ENCODE results near the gene TPM2. TPM values are rescaled to one million over a fixed set of nuclear protein-coding genes. Genes with fewer than 3 reads are reported as not detected.

TPM2 gene
- total RNA-seq = 53.1 and 157 TPM in 2 replicates

DNA sequence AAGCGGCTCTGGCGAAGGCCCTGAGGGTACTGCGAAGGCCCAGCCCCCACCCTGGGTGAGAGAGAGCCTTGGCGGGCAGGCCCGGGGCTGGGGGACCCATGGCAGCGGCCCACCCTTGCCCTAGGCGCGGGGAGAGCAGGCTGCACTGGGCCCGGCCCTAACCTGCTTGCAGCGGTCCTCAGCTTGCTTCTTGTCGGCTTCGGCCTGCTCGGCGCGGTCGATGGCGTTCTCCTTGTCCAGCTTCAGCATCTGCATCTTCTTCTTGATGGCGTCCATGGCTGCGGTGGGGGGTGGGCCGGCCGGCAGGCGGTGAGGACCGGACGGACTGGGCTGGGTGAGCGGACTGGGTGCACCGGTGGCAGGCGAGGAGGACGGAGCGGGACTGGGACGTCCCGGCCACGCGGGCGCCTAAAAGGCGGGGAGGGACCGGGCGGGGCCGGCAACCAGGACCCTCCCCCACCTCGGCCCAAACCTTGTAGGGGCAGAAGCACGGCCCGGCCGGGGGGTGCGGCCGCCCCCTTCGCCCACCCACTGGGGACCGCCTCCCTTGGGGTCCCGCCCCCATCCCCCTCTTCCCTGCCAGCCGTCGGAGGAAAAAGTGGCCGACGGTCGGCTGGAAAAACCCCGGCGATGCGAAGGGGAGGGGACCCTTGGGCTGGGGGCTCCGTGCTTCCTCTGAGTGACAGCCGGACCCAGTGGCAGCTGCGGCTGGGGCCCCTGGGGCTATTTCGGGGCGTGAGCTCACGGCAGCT is at the start of gene TPM2:
TPM2 (minus strand) TSS at position 384 of the 752 bp plus-strand sequence; CDS start at position 276, 108 bp downstream.

DNA sequence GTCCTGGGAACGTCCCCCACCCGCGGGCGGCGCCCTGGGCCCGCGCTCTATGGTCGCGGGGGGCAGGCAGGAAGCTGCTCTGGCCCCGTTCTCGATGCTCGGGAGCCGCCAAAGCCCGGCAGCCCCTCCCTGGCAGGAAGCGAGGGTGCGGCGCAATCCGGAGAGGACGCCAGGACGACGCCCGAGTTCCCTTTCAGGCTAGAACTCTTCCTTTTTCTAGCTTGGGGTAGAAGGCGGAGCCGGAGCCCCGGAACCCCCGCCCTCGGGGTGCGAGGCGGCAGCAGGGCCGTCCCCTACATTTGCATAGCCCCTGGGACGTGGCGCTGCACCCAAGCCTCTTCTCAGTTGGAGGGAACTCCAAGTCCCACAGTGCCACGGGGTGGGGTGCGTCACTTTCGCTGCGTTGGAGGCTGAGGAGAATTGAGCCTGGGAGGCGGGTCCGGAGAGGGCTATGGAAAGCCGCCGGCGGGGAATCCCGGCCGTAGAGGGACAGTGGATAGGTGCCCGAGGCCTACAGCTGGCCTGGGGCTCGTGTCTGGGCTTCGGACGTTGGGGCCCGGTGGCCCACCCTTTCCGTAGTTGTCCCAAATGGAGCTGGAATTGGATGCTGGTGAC is 42.6 kb upstream of the TPM2 start, which contains the start of the genes CREB3 and TLN1:
CREB3 (plus strand) TSS at position 482 of the 615 bp plus-strand sequence; CDS start at position 589, 107 bp downstream.
TLN1 (minus strand) TSS at position 11 of the 615 bp plus-strand sequence. CDS start 6,501 bp downstream, outside the sequence.

DNA sequence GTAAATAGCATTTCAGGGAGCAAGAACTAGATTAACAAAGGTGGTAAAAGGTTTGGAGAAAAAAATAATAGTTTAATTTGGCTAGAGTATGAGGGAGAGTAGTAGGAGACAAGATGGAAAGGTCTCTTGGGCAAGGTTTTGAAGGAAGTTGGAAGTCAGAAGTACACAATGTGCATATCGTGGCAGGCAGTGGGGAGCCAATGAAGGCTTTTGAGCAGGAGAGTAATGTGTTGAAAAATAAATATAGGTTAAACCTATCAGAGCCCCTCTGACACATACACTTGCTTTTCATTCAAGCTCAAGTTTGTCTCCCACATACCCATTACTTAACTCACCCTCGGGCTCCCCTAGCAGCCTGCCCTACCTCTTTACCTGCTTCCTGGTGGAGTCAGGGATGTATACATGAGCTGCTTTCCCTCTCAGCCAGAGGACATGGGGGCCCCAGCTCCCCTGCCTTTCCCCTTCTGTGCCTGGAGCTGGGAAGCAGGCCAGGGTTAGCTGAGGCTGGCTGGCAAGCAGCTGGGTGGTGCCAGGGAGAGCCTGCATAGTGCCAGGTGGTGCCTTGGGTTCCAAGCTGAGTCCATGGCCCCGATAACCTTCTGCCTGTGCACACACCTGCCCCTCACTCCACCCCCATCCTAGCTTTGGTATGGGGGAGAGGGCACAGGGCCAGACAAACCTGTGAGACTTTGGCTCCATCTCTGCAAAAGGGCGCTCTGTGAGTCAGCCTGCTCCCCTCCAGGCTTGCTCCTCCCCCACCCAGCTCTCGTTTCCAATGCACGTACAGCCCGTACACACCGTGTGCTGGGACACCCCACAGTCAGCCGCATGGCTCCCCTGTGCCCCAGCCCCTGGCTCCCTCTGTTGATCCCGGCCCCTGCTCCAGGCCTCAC is 16.3 kb downstream of the TPM2 start, which contains the start of gene CA9:
CA9 (plus strand) TSS at position 797 of the 893 bp plus-strand sequence; CDS start at position 829, 32 bp downstream.

DNA sequence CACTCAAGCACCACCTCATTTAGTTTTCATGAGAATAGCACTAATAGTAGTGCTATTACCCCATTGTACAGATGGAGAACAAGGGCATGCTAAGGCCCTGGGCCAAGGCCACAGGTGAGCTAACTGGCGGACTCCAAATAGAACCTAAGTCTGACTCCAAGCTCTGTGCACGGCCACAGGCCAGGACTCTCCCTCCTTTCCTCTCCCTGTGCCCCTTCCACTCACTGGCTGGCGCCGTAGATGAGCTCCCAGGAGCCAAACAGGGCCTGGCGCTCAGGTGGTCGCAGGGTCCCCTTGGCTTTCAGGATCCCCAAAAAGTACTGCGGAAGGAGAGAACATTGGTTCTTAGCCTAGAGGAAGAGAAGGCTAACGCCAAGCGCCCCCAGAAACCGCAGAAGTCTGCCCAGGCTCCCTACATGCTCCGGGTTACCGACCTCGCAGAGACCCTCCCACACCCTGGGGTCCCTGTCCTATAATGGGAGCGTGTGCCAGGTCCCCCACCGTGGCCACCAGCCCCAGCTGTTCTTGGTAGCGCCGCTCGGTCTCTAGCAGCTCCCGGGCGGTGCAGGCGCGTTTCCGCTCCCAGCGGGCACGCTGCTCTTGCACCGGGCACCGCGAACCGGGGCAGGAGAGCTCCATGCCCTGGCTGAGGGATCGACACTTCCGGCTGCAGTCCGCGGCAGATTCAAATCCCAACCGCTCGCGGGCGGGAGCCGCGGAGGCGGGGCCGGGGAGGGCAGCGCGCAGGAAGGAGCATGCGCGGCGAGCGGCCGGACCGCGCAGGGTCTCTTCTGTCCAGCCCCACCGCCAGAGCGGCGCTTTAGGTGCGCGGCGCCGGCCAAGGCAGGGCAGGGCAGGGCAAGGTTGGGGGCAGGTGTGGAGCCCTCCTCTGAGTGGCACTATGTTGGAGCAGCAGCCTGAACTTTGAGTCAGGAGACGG is 24.9 kb downstream of the TPM2 start, which contains the start of gene ARHGEF39:
ARHGEF39 (minus strand) TSS at position 665 of the 940 bp plus-strand sequence; CDS start at position 639, 26 bp downstream.

DNA sequence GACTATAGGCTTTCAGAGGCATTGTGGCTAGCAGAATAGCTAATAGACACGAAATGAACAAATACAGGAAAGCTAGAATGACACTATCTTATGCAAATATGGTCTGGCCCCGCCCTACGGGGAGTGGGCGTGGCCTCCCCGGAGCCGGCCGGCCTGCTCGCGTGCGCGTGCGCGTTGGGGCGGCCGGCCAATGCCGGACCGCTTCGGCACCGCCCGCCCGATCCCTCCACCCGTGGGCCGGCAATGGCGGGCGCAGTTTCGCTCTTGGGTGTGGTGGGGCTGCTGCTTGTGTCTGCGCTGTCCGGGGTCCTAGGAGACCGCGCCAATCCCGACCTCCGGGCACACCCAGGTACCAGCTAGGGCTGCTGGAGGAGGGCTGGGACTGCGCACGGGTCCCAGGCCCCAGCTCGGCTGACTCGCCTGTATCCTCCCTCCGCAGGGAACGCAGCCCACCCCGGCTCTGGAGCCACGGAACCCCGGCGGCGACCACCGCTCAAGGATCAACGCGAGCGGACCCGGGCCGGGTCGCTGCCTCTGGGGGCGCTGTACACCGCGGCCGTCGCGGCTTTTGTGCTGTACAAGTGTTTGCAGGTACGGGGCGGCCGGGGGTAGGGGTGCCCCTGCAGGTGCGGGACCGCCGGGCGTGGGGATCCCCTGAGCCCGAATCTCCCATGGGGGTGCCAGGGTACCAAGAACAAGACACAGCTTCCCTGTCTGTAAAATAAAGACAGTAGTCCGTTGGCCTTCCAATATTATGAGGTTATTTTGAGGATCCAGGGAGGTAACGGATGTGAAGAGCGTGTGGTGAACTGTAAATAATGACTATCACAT is 31.4 kb downstream of the TPM2 start, which contains the start of gene CCDC107:
CCDC107 (plus strand) TSS at position 156 of the 831 bp plus-strand sequence; CDS start at position 244, 88 bp downstream.

DNA sequence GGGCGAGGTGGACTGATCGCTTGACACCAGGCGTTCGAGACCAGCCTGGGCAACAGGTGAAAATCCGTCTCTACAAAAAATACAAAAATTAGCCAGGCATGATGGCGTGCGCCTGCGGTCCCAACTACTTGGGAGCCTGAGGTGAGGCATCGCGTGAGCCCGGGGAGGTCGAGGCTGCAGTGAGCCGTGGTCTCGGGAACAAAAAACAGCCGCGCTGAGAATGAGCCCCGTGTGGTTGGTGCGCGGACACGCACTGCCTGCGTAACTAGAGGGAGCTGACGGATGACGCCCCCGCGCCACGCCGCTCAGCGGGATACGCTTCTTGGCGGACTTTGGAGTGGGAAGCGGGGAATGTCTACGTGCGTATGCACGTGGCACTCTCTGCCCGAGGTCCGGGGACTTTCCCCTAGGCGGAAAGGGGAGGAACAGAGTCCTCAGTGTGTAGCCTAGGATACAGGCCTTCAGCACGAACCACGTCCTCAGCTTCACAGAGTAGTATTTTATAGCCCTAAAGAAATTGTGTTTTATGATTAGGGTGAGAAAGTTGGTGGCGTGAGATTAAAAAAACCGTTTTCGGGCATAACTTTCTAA is 32.1 kb downstream of the TPM2 start, which contains the start of gene RMRP:
RMRP (minus strand) TSS at position 474 of the 591 bp plus-strand sequence.

DNA sequence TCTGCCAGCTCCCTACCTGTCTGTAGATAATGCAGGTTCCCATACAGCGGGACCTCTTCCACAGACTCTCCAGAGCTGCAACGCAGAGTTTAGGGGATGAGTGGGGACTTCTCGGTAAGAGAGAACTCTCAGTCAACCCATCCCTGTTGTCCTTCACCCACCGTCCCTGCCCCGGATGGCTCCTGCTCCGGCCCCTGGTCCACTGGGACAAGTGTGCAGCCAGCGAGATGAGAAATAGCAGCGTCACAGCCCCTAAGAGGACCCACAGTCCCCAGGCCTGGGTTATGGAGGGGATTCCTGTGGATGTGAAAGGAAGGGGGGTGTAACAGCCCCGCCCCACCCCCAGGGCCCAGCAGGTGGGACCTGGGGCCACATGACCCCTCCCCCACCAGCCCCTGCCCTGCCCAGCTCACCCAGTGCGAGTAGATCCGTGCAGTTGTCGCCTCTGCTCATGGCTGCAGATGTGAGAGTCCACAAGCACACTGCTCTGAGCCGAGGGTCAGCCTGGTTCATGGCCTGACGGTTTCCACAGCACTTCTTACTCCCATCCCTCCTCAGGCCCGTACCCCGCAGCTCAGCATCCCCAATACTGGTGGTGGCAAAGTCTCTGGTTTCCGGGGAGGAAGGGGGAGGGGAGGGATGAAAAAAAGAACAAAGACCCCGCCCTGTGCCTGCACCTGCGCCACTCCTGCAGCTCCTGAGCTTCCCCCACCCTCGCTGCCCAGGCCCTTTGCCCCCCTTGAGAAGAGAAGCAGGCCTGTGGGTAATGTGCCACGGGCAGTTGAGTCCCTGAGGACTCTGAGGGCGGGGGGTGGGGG is 39.2 kb downstream of the TPM2 start, which contains the start of gene SIT1:
SIT1 (minus strand) TSS at position 591 of the 818 bp plus-strand sequence; CDS start at position 513, 78 bp downstream.

Other genes starting within 250 kb of the TPM2 start
- gene RUSC2, start 199.8 kb downstream of the TPM2 start, total RNA-seq = 12.6 and 15.5 TPM in 2 replicates
- gene TESK1, start 84.7 kb downstream of the TPM2 start, total RNA-seq = 13.9 and 24.0 TPM in 2 replicates
- gene CD72, start 71.5 kb downstream of the TPM2 start, total RNA-seq = 0.11 and 0.86 TPM in 2 replicates
- not detected in 2 replicates for gene SIT1, start 39.0 kb downstream of the TPM2 start, total RNA-seq
- gene RMRP, start 31.9 kb downstream of the TPM2 start, total RNA-seq = 1,205 and 1,810 TPM in 2 replicates
- gene CCDC107, start 31.6 kb downstream of the TPM2 start, total RNA-seq = 17.2 and 18.8 TPM in 2 replicates
- 7.8 and 23.5 TPM in 2 replicates for gene ARHGEF39, start 24.7 kb downstream of the TPM2 start, total RNA-seq
- gene CA9, start 16.0 kb downstream of the TPM2 start, total RNA-seq = 0.23 and 2.1 TPM in 2 replicates
- gene TLN1, start 42.3 kb upstream of the TPM2 start, total RNA-seq = 141 and 149 TPM in 2 replicates
- 47.2 and 49.3 TPM in 2 replicates for gene CREB3, start 42.7 kb upstream of the TPM2 start, total RNA-seq
- 17.4 and 17.6 TPM in 2 replicates for gene GBA2, start 59.3 kb upstream of the TPM2 start, total RNA-seq
- 13.8 and 19.1 TPM in 2 replicates for gene RGP1, start 59.4 kb upstream of the TPM2 start, total RNA-seq
- gene MSMP, start 64.4 kb upstream of the TPM2 start, total RNA-seq = not detected in 2 replicates
- 6.2 and 14.6 TPM in 2 replicates for gene NPR2, start 101.7 kb upstream of the TPM2 start, total RNA-seq
- 0.04 TPM in 1 of 2 replicates, not detected in the other for gene SPAG8, start 122.3 kb upstream of the TPM2 start, total RNA-seq
- 25.4 and 28.3 TPM in 2 replicates for gene HINT2, start 125.1 kb upstream of the TPM2 start, total RNA-seq
- gene FAM221B, start 138.8 kb upstream of the TPM2 start, total RNA-seq = not detected in 2 replicates
- gene TMEM8B, start 139.3 kb upstream of the TPM2 start, total RNA-seq = 1.1 and 3.7 TPM in 2 replicates
- gene OR13J1, start 180.5 kb upstream of the TPM2 start, total RNA-seq = not detected in 2 replicates
- 0.68 and 1.0 TPM in 2 replicates for gene HRCT1, start 216.3 kb upstream of the TPM2 start, total RNA-seq
- gene SPAAR, start 219.6 kb upstream of the TPM2 start, total RNA-seq = not detected in 2 replicates